ENCODE measurements around the gene SLC30A2. TPM values are rescaled to one million over a fixed set of nuclear protein-coding genes. Genes with fewer than 3 reads are reported as not detected.

Gene SLC30A2
- total RNA-seq, 1 donor from 2014 or later: not detected

DNA sequence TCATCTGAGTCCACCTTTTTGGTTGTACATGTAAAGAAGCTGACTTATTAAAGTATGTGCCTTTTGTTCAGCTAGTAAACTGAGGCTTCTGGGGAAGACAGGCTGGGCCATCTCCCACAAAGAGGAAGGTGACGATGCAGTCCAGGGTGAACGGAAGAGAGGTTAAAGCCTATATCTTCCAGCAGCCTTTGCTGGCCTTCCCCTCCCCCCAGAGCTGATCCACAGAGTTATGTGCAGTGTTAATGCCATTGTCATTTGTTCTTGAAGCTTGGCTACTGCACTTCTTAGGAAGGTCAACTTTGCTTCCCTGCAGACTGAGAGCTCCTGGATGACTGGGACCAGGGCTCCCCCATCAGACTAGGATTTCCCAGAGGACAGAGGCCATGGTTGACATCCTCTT lies 2.2 kb downstream of the SLC30A2 start:
- TF ChIP-seq, protein P1, sequence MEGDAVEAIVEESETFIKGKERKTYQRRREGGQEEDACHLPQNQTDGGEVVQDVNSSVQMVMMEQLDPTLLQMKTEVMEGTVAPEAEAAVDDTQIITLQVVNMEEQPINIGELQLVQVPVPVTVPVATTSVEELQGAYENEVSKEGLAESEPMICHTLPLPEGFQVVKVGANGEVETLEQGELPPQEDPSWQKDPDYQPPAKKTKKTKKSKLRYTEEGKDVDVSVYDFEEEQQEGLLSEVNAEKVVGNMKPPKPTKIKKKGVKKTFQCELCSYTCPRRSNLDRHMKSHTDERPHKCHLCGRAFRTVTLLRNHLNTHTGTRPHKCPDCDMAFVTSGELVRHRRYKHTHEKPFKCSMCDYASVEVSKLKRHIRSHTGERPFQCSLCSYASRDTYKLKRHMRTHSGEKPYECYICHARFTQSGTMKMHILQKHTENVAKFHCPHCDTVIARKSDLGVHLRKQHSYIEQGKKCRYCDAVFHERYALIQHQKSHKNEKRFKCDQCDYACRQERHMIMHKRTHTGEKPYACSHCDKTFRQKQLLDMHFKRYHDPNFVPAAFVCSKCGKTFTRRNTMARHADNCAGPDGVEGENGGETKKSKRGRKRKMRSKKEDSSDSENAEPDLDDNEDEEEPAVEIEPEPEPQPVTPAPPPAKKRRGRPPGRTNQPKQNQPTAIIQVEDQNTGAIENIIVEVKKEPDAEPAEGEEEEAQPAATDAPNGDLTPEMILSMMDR (conservative IDR thresholded peaks at IDR 0.05; ENCODE audit: low read depth, low read length): no peak
- H3K4me3 ChIP-seq (ENCODE audit: low read depth, low read length): no peak overlapping the region
- no peak for DNase-seq (ENCODE audit: low read depth)

DNA sequence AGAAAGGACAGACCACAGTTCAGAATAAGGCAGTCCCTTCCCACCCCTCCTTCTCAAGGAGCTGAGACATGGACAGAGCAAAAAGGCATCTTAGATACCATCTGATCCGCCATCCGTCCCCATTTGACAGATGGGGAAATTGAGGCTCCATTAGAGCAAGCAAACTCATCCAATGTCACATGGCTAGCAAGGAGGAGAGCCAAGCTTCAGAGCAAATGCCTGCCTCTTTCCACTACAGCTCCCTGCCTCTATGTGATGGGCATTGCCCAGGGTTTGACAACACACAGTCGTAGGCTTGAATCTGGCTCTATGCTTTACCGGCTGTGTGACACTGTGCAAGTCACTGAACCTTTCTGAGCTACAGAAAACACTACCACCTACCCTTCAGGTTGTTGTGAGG lies 3.9 kb downstream of the SLC30A2 start:
- TF ChIP-seq, protein P1 (conservative IDR thresholded peaks at IDR 0.05; ENCODE audit: low read depth, low read length): no peak
- DNase-seq (ENCODE audit: low read depth): no peak
- no peak overlapping the region for H3K4me3 ChIP-seq (ENCODE audit: low read depth, low read length)

DNA sequence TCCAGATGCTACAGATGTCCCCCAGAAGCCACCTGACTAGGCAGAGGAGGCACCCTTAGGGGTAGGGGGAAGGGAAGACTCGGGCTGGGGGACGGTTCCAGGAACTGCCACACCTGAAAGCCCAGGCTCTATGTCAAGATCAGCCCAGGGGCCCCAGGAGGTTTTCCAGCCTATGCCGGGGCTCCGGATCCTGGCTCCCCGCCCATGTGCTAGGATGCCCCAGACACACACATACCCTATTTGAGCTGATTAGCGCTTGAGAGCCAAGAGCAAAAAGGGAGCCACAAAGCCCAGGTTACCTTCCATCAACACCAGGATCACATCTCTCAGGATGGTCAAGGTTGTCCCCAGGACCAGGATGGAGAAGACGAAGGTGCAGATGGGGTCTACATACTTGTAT lies 4.5 kb downstream of the SLC30A2 start:
- no peak for DNase-seq (ENCODE audit: low read depth)
- TF ChIP-seq, protein P1 (conservative IDR thresholded peaks at IDR 0.05; ENCODE audit: low read depth, low read length): no peak
- no peak overlapping the region for H3K4me3 ChIP-seq (ENCODE audit: low read depth, low read length)

DNA sequence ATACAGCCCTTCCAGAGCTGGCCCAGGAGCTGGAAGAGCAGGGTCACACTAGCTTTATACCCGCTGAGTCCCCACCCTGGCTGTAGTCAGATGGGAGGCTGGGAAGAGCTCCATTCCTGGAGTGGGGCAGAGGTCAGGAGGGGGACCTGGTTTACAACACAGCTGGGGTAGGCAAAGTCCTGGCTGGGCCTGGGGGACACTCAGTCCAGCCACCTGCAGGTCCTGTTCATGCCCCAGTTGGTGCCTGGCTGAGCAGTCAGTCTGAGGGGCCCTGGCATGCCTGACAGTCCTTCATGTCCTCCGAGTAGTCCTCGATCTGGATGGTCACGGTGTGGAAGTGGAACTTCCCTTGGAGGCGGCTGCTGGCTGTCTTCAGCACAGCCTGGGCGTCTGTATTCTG lies 7.0 kb downstream of the SLC30A2 start:
- no peak overlapping the region for H3K4me3 ChIP-seq (ENCODE audit: low read depth, low read length)
- TF ChIP-seq, protein P1 (conservative IDR thresholded peaks at IDR 0.05; ENCODE audit: low read depth, low read length): no peak
- DNase-seq (ENCODE audit: low read depth): no peak

DNA sequence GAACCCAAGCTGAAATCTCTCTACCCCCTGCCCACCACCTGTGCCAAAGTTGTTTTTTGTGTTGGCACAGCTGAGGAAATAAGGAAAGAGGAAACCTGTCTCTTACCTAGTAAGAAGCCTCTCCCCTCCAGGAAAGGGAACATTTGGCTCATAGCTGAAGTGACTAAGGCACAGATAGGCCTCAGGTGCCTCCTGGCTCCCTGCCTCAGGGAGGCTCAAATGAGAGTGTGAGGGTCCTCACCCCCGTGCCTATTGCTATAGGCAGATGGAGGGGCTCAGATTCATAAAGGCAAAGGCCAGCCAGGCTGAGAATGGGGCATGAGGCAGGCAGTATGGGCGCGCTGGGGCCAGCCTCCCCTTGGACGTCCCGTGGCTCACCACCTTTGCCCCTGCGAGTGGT lies 7.4 kb downstream of the SLC30A2 start:
- no peak for DNase-seq (ENCODE audit: low read depth)
- no peak overlapping the region for H3K4me3 ChIP-seq (ENCODE audit: low read depth, low read length)

DNA sequence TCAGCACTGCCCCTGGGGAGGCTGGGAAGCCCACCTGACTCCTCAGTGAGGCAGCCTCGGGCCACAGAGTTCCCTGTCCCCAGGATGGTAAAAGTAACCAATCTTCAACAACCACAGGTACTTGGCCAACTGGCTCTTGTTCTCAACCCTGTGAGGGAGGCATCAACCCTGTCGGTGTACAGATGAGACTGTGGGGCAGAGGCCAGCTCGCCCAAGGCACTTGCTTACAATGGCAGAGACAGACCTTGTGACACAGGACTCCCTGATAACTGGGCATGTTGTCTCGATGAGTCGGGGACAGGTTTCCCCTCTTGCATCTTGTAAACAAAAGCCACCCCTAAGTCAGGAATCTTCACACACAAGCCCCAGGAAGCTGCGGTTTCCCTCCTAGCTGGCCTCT lies 8.0 kb downstream of the SLC30A2 start:
- DNase-seq (ENCODE audit: low read depth): no peak
- H3K4me3 ChIP-seq (ENCODE audit: low read depth, low read length): no peak overlapping the region
- TF ChIP-seq, protein P1 (conservative IDR thresholded peaks at IDR 0.05; ENCODE audit: low read depth, low read length): no peak

More for the DNA sequence above, 7.4 kb downstream of the SLC30A2 start:
- TF ChIP-seq, protein P1 (conservative IDR thresholded peaks at IDR 0.05; ENCODE audit: low read depth, low read length): no peak

DNA sequence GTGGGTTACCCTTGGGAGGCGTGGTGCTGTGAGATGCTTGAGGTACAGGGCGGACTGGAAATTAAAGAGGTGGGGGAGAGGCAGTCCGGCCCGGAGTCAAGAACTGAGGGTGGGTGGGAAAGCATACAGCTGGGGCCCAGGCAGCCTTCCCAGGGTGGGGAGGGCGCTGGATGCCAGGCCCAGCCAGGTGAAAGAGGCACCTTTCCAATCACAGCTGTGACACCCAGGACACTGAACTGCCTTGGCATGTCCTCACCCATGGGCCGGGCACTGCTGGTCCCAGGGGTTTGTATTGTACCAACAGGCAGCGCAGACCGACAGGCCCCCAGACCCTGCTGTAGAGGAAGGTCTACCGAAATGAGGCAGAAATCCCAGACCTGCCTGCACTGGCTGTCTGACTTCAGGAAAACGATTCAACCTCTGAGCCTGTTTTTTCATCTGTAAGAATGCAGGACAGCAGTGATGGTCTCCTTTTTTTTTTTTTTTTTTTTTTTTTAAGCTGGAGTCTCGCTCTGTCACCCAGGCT lies 9.1 kb downstream of the SLC30A2 start:
- no peak for DNase-seq (ENCODE audit: low read depth)
- TF ChIP-seq, protein P1 (conservative IDR thresholded peaks at IDR 0.05; ENCODE audit: low read depth, low read length): no peak
- peak overlapping the region; percentile 76 for H3K4me3 ChIP-seq (ENCODE audit: low read depth, low read length)
